GM12872 (cell line): Measurements from ENCODE around the gene LHB.

Experiments used
- CTCF ChIP-seq: IDR thresholded peaks from 3 replicates; pipeline ENCODE4 v1.5.1; 2011; ENCODE audit warnings: low read depth, mild to moderate bottlenecking, low read length, moderate library complexity; ENCODE audit not compliant: insufficient read depth

The LHB gene

DNA sequence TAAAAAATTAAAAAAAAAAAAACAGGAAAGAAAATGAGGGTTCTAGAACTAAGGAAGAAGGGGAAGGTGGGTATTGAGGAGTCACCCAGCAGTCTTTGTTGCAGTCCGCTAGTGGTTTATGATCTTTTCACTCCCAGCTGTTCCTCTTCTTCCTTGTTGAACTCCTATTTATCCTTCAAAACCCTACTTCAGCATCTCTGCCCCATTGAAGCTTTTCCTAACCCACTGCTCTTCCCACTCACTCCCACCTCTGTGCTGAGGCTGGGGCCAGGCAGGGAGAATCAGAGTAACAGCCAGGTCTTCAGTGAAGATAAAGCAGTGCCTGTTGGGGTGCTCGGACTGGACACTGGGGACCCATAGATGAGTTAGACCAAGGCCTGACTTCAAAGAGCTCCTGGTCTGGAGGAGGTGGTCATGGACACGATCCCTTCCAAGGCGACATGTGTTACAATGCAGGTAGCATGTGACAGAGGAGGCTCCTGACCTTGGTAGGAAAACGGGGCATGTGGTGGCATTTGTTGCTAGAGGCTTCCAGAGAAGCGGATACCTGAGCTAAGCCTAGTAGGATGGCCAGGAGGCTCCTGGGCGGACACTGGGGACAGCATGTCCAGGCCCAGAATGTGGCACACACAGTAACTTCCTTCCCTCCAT, 11.8 kb downstream of the LHB start:
- no peak for TF ChIP-seq CTCF

- no peak for TF ChIP-seq CTCF
Measured at GRCh38 chr19:49004133-49004532, 12.8 kb downstream of the LHB start.

GRCh38 chr19:48999481-49000325, 17.2 kb downstream of the LHB start:
- peak; percentile 80 for TF ChIP-seq CTCF

- TF ChIP-seq CTCF = peak; percentile 69
Measured at GRCh38 chr19:48997972-48998371, 18.9 kb downstream of the LHB start.

DNA sequence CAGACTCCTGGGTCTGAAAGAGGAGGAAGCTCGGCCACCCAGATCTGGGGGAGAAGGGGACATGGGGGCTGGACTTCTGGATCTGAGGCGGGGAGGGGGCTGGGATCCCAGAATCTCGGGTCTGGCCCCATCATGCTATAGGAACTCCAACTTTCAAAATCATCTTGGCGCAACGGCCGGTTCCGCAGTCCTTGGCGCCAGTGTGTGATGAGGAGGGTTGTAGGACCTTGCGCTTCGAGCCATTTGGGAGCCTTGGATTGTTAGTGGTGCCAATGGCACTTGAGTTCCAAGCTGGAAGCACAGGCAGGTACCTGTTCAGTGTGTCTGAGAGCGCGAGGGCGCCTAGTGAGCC, 22.9 kb downstream of the LHB start:
- no peak for TF ChIP-seq CTCF

- peak; percentile 97 for TF ChIP-seq CTCF
Measured at GRCh38 chr19:48993175-48994034, 23.5 kb downstream of the LHB start, which contains the start of the genes GYS1 and RUVBL2. TSS of gene GYS1 (minus strand) at chr19:48993309. CDS start at chr19:48993112, 197 bp downstream. TSS of gene RUVBL2 (plus strand) at chr19:48993887. CDS start at chr19:48993912, 25 bp downstream.
